ENCODE data around the gene SLC35F1.

SLC35F1 gene

DNA sequence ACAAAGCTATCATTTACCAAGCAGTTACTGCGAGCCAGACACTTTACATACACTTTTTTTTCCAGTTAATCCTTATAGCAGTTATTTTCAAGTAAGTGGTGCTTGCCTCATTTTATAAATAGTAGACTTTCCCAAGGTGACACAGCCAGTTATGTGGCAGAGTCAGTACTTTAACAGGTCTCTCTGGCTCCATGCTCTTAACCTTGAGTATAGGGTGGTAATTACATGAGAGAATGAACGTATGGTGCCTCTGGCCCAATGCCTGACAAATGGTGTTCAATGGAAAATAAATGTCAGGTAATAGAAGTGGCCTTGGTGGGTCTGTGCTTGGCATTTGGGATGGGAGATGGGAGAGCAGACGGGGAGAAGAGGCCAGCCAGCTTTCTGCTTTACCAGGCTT, 316.3 kb downstream of the SLC35F1 start:
- no peak overlapping the region for H3K4me3 ChIP-seq (ENCODE audit: low read depth, low read length)
- H3K36me3 ChIP-seq: no peaks in the 10 kb centered on the region
- no peak for TF ChIP-seq CTCF (IDR thresholded peaks at IDR 0.05; ENCODE audit: low read depth, low read length)
- no peaks in the 10 kb centered on the region for H3K9me3 ChIP-seq
- H3K27me3 ChIP-seq: no peaks in the 10 kb centered on the region
- H3K4me1 ChIP-seq: no peaks in the 10 kb centered on the region
- no peak for DNase-seq

- H3K27me3 ChIP-seq: no peaks in the 10 kb centered on the region
- H3K36me3 ChIP-seq: no peaks in the 10 kb centered on the region
- no peak for DNase-seq
- H3K4me3 ChIP-seq (ENCODE audit: low read depth, low read length): no peak overlapping the region
- H3K9me3 ChIP-seq: no peaks in the 10 kb centered on the region
- no peaks in the 10 kb centered on the region for H3K4me1 ChIP-seq
- TF ChIP-seq CTCF (IDR thresholded peaks at IDR 0.05; ENCODE audit: low read depth, low read length): no peak
Observed at GRCh38 chr6:118228886-118229285, 321.8 kb downstream of the SLC35F1 start.

GRCh38 chr6:118240878-118241528, 333.9 kb downstream of the SLC35F1 start:
- no peak for TF ChIP-seq CTCF (IDR thresholded peaks at IDR 0.05; ENCODE audit: low read depth, low read length)
- Histone ChIP-seq H3K36me3 (no peaks in the 10 kb centered on the region), H3K27me3 (no peaks in the 10 kb centered on the region), H3K9me3 (no peaks in the 10 kb centered on the region), H3K4me1 (no peaks in the 10 kb centered on the region), H3K4me3 (ENCODE audit: low read depth, low read length) (no peak overlapping the region)
- no peak for DNase-seq

- Histone ChIP-seq H3K4me1 (no peaks in the 10 kb centered on the region), H3K27me3 (no peaks in the 10 kb centered on the region), H3K9me3 (no peaks in the 10 kb centered on the region), H3K36me3 (no peaks in the 10 kb centered on the region), H3K4me3 (ENCODE audit: low read depth, low read length) (no peak overlapping the region)
- TF ChIP-seq CTCF (IDR thresholded peaks at IDR 0.05; ENCODE audit: low read depth, low read length): no peak
- no peak for DNase-seq
Observed at GRCh38 chr6:118246406-118246805, 339.3 kb downstream of the SLC35F1 start.

DNA sequence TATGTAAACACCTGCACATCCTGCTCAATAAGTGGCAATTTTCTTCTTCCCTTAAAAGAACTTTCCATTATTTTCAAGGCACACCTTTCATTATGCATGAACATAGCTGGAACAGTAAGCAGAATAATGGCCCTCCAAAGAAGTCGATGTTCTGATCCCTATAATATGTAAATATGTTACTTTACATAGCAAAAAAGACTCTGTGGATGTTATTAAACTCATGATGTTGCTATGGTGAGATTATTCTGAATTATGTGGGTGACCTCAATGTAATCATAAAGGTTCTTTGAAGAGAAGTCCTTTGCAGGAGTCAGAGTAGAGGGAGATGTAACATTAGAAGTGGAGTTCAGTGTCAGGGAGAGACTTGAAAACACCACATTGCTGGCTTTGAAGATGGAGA, 341.1 kb downstream of the SLC35F1 start:
- DNase-seq: no peak
- Histone ChIP-seq H3K4me1 (no peaks in the 10 kb centered on the region), H3K4me3 (ENCODE audit: low read depth, low read length) (no peak overlapping the region), H3K9me3 (no peaks in the 10 kb centered on the region), H3K27me3 (no peaks in the 10 kb centered on the region), H3K36me3 (no peaks in the 10 kb centered on the region)
- TF ChIP-seq CTCF (IDR thresholded peaks at IDR 0.05; ENCODE audit: low read depth, low read length): no peak

DNA sequence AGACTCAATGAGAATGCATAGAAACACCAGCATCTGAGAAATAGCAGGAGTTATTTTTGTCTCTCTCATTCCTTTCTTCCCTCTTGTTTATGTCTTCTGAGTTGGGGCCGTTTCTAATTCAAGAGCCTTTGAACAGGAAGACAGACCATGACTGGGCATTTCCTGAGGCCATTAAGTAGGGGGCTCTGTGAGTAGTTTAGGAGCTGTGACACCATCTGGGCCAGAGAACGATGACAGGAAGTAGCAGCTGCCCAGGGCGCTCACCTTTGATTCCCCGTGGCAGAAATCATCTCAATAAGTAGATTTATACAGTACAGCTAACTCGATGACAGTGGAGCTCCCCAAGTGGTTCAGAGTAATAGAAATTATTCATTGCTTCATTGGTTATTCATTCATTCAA, 342.6 kb downstream of the SLC35F1 start:
- Histone ChIP-seq H3K4me3 (ENCODE audit: low read depth, low read length) (no peak overlapping the region), H3K9me3 (no peaks in the 10 kb centered on the region), H3K36me3 (no peaks in the 10 kb centered on the region), H3K27me3 (no peaks in the 10 kb centered on the region), H3K4me1 (no peaks in the 10 kb centered on the region)
- no peak for DNase-seq
- TF ChIP-seq CTCF (IDR thresholded peaks at IDR 0.05; ENCODE audit: low read depth, low read length): no peak
